Measurements from ENCODE around the gene IKBKE. TPM values are rescaled to one million over a fixed set of nuclear protein-coding genes. Genes with fewer than 3 reads are reported as not detected.

Gene IKBKE
- total RNA-seq, 4 donors from 2014 or later: 5.7 to 27.0 (median 17.4) TPM

DNA sequence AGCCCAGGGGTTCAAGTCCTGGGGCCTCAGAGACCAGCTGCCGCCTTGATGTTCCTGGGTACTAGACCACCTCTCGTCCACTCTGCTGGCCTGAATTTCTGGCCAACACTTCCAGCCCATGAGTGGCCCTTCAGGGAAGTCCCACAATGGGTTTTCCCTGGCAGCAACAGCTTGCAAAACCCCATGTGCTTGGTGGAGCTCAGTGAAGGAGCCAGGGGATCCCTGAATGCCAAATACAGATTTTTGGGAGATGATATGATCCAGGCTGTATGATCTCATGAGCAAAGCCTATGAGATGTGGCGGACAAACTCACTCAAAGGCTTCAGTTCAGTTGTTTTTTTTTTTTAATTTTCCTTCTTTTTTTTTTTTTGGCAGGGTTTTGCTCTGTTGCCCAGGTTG is 27.5 kb downstream of the IKBKE start:
- peaks cover 43% of the 10 kb centered on the region for H3K4me1 ChIP-seq
- 61% methylated on average over 3 of the region's 3 CpGs for WGBS
- TF ChIP-seq POLR2A (IDR thresholded peaks at IDR 0.05) (no peak), POLR2AphosphoS5 (IDR thresholded peaks at IDR 0.05) (no peak), EP300 (IDR thresholded peaks at IDR 0.05) (no peak)
- TF ChIP-seq, protein P1, sequence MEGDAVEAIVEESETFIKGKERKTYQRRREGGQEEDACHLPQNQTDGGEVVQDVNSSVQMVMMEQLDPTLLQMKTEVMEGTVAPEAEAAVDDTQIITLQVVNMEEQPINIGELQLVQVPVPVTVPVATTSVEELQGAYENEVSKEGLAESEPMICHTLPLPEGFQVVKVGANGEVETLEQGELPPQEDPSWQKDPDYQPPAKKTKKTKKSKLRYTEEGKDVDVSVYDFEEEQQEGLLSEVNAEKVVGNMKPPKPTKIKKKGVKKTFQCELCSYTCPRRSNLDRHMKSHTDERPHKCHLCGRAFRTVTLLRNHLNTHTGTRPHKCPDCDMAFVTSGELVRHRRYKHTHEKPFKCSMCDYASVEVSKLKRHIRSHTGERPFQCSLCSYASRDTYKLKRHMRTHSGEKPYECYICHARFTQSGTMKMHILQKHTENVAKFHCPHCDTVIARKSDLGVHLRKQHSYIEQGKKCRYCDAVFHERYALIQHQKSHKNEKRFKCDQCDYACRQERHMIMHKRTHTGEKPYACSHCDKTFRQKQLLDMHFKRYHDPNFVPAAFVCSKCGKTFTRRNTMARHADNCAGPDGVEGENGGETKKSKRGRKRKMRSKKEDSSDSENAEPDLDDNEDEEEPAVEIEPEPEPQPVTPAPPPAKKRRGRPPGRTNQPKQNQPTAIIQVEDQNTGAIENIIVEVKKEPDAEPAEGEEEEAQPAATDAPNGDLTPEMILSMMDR (IDR thresholded peaks at IDR 0.05): no peak
- H3K27me3 ChIP-seq: no peaks in the 10 kb centered on the region
- DNase-seq (ENCODE audit: low spot score in 2 of 2): no peak
- no peak overlapping the region for H3K4me3 ChIP-seq
- no peaks in the 10 kb centered on the region for H3K9me3 ChIP-seq
- no peak overlapping the region for H3K27ac ChIP-seq
- peaks cover 14% of the 10 kb centered on the region for H3K36me3 ChIP-seq

DNA sequence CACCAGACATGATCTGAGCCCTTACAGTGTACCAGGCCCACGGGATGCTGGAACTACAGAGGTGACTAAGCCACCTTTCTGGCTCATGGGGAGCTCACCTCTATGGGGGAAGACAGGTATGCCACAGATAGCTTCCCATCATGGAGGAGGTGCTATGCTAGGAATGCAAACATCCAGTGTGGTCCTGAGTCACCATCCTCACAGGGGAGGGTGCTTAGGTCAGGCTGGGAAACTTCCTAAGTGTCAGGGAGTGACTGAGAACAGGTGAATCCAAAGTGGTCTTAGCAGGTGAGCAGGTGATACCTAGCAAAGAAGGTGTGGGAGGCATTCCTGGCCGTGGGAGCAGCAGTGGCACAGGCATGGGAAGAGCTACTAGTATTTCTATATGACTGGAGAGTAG is 28.4 kb downstream of the IKBKE start:
- Histone ChIP-seq H3K9me3 (no peaks in the 10 kb centered on the region), H3K4me1 (peaks cover 48% of the 10 kb centered on the region), H3K36me3 (peaks cover 5% of the 10 kb centered on the region), H3K4me3 (no peak overlapping the region), H3K27ac (peak overlapping the region; percentile 11), H3K27me3 (no peaks in the 10 kb centered on the region)
- TF ChIP-seq POLR2AphosphoS5 (IDR thresholded peaks at IDR 0.05): no peak
- TF ChIP-seq POLR2A (IDR thresholded peaks at IDR 0.05): no peak
- TF ChIP-seq EP300 (IDR thresholded peaks at IDR 0.05): no peak
- TF ChIP-seq, protein P1 (IDR thresholded peaks at IDR 0.05): no peak
- no peak for DNase-seq (ENCODE audit: low spot score in 2 of 2)
- 92% methylated on average over 2 of the region's 2 CpGs for WGBS

DNA sequence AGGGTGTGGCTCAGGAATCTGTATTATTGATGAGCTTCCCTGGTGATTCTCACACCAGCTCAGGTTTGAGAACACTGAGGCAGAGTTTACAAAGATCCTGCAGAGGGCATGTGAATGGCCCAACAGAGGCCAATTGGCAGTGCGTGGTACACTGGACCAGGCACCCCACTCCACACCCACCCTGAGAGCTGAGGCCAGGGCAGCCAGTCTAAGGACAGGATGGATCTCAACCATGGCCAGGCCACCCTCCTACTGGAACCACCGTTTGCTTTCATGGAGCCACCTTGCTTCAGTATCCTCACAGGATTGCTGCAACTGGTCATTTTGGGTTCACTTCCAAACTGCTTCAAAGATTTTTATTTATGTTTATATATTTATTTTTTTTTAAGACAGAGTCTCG is 29.8 kb downstream of the IKBKE start:
- TF ChIP-seq POLR2AphosphoS5 (IDR thresholded peaks at IDR 0.05) (no peak), POLR2A (IDR thresholded peaks at IDR 0.05) (no peak), EP300 (IDR thresholded peaks at IDR 0.05) (no peak)
- TF ChIP-seq, protein P1 (IDR thresholded peaks at IDR 0.05): no peak

DNA sequence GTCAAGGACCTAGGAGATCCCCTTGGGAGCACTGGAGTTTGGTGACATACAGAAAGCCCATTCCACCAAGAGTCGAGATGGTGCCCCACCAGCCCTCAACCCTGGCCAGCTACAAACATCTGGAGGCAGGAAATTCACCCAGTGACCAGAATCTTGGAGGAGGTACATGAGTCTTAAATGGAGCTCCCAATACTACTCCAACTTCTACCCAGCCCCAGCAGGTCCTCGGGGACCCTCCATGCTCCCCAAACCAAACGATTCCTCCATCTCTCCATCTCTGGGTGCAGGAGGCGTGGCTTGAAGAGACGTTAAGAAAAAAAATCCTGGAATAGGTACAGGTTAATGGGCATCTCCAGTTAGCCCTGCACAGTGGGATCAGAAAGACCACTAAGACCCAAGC is 31.6 kb downstream of the IKBKE start:
- H3K9me3 ChIP-seq: no peaks in the 10 kb centered on the region
- peaks cover 57% of the 10 kb centered on the region for H3K4me1 ChIP-seq
- TF ChIP-seq, protein P1 (IDR thresholded peaks at IDR 0.05): no peak
- no peak for TF ChIP-seq POLR2A (IDR thresholded peaks at IDR 0.05)
- TF ChIP-seq POLR2AphosphoS5 (IDR thresholded peaks at IDR 0.05): no peak
- TF ChIP-seq EP300 (IDR thresholded peaks at IDR 0.05): no peak
- WGBS: 75% methylated on average over 5 of the region's 5 CpGs
- H3K36me3 ChIP-seq: no peaks in the 10 kb centered on the region
- no peak for DNase-seq (ENCODE audit: low spot score in 2 of 2)
- no peaks in the 10 kb centered on the region for H3K27me3 ChIP-seq
- no peak overlapping the region for H3K4me3 ChIP-seq
- no peak overlapping the region for H3K27ac ChIP-seq

More for the DNA sequence above, 29.8 kb downstream of the IKBKE start:
- H3K27ac ChIP-seq: no peak overlapping the region
- no peaks in the 10 kb centered on the region for H3K27me3 ChIP-seq
- H3K4me1 ChIP-seq: peaks cover 60% of the 10 kb centered on the region
- H3K9me3 ChIP-seq: no peaks in the 10 kb centered on the region
- DNase-seq (ENCODE audit: low spot score in 2 of 2): no peak
- H3K4me3 ChIP-seq: no peak overlapping the region
- H3K36me3 ChIP-seq: no peaks in the 10 kb centered on the region
- 91% methylated on average over 2 of the region's 3 CpGs for WGBS

DNA sequence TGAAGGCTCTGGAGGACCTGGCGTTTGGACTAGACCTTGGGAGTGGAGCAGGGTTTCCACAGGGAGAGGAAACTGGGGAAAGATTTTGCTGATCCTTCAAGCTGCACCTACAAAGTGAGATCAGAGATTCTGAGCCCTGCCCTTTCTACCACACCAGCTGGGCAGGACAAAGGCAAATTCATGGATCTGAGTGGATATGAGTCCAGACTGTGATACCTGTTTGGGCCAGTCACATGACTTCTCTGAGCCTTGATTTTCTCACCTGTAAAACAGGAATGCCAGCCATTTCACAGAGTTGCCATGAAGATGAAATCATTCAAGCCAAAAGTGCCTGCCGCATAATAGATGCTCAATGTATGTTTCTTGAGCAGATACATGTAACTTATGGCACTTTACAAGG is 32.1 kb downstream of the IKBKE start:
- Histone ChIP-seq H3K27me3 (no peaks in the 10 kb centered on the region), H3K36me3 (no peaks in the 10 kb centered on the region), H3K4me3 (no peak overlapping the region), H3K4me1 (peaks cover 54% of the 10 kb centered on the region), H3K27ac (no peak overlapping the region), H3K9me3 (no peaks in the 10 kb centered on the region)
- DNase-seq (ENCODE audit: low spot score in 2 of 2): no peak
- 91% methylated on average over 2 of the region's 2 CpGs for WGBS
- TF ChIP-seq EP300 (IDR thresholded peaks at IDR 0.05): no peak
- TF ChIP-seq, protein P1 (IDR thresholded peaks at IDR 0.05): no peak
- no peak for TF ChIP-seq POLR2A (IDR thresholded peaks at IDR 0.05)
- no peak for TF ChIP-seq POLR2AphosphoS5 (IDR thresholded peaks at IDR 0.05)

All from suprapubic skin (tissue), 4 donors.